NCI-H1105 treated with DMSO at 0.1 percent for 48 hours (cell line): ENCODE results near the gene SP3.

Source experiments
- DNase-seq: peaks from one replicate; lab custom pipeline; 2025; lab: John Stamatoyannopoulos, UW

The SP3 gene

DNA sequence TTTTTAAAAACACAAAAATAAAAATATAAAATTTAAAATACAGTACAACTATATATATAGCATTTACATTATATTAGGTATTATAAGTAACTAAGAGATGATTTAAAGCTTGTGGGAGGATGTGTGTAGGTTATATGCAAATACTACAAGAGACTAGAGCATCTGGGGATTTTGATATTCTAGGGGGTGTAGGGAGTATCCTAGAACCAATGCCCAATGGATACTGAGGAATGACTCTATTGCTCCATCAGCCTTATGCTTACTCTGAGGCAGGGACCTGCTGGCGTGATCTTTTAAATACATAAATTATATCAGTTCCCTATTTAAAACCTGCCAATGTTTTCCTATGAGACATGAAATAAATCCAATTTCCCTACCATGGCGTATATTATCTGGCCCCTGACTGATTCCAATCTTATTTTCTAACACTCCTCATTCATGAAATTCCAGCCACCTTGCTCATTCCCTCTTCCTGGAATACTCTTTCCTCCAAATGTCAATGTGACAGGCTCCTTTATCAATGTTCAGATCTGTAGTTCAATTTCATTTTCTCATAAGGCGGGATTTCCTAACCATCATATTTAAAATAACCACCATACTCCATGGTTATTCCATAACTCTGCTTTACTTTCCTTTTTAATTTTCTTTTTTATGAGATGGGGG, 22.2 kb downstream of the SP3 start:
- no peak for DNase-seq

DNA sequence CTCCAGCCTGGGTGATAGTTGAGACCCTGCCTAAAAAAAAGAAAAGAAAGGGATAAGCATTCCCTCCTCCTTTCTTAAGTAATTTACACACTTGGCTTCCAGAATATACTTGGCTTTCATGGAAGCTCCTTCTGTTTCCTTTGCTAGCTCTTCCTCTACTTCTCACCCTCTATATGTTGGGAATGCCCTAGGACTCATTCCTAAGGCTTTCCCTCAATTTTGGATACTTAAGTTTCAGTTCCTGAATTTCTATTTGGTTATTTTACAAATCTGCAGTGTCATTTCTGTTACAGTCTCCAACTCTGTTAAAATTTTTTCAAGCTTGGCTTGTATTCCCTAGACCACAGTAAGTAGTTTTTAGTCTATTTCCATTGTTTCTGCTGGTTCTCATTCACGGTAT, 23.6 kb downstream of the SP3 start:
- no peak for DNase-seq

DNA sequence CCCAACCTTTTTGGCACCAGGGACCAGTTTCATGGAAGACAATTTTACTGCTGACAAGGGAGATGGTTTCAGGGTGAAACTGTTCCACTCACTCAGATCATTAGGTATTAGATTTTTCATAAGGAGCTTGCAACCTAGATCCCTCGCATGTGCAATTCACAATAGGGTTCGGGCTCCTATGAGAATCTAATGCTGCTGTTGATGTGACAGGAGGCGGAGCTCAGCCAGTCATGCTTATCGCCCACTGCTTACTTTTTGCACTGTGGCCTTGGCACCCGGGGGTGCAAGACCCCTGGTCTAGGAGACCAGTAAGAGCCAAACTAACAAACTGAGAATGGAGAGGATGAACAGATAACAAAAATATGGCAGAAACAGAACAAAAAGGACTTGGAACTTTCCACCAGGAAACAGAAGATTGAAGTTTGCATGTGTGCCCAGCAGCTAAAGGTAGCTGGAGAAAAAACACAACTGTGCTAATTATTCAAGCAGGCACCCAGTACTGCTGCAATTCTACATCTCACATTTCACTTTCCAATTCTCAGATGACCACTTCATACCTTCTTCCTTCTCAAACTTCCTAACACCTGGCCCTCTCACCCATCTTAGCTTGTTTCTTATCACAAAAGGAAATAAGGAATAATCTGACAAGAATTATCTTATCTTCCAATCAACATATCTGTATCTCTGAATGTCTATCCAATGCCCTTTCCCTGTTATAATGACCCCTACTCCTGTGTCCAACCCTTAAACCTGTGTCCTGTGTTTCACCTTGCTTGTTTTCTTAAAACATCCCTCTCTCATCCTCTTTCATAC, 24.8 kb downstream of the SP3 start:
- DNase-seq = no peak

DNA sequence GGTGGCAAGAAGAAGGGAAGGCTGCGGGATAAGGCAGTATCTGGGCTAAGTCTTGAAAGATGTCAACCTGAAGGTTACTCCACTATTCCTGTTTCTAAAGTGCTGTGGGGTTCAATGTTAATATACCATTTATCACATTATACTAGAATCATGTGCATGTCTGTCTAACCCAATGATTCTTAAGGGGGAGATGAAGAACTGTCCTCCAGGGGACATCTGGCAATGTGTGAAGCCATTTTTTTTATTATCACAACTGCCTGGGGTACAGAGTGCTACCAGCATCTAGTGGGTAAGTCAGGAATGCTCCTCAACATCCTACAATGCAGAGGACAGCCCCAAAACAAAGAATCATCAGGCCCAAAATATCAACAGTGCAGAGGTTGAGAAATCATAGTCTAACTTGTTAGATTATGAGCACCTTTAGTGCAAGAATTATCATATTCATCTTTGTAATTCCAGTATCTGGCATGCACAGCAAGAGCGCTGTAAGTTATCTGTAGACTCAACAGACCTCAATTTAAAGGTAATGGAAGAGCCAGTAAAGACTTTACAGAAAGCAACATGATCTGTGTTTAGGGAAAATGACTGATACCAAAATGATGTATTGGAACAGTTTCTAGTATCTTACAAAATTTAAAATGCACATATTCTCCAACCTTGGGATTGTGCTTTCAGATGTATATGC, 26.3 kb downstream of the SP3 start:
- DNase-seq = no peak

DNA sequence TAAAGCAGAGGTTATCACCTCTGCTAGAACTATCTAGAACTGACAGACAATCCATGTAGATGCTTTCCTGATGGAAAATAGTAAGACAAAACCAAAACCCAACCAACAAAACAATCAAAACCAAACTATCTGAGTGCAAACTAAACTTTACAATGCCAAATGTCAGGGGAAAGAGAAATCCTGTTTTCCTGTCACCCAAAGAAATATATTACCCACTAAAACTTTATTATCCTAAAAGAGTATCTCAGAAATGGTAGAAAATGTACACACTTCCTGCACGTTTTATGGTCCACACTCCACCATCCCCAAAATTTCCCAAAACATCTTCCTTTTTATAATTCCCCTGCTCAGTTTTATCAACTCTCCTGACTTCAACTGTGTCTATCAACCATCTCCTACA, 29.9 kb downstream of the SP3 start:
- DNase-seq = no peak

DNA sequence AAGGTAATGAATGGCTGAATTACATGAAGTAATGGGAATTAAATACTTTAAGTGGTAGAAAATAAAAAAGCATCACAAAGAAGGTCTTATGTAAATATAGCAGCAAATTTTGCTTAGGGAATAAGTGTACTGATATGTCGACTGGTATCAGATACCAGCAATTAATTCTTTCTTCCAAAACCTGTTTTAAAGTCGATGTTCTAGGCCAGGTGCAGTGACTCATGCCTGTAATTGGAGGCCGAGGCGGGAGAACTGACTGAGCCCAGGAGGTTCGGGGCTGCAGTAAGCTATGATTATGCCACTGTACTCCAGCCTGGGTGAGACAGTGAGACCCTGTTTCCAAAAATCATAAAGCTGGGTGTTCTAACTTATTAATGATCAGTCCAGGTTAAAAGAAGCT, 30.3 kb downstream of the SP3 start:
- peak; percentile 36 for DNase-seq

DNA sequence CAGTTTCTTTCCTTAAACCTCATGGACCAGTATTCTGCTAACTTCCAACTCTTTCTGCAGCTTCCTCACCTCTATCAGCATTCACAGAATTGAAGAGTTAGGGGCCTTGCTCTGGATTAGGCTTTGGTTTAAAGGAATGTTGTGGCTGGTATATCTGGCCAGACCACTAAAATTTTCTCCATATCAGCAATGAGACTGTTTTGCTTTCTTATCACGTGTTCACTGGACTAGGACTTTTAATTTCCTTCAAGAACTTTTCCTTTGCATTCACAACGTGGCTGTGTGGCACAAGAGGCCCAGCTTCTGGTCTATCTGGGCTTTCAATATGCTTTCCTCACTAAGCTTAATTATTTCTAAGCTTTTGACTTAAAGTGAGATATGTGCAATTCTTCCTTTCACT, 33.4 kb downstream of the SP3 start:
- DNase-seq = no peak

DNA sequence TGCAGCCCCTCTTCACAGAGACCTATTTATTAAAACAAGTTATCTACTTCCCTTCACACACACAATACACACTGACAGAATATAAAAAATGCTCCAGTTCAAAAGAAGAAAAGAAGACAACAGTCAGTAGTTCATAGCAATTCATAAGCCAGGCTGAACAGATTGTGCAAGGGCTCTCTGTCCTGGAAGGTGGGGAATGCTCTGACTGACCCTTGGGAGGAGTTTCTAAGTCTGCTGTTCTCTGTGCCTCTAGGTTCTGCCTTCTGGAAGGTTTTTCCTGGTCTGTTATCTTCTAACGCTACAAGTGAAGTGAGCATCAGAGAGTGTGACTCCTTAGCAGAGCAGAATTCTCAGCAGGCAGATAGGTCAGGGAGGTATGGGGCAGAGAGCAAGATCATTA, 35.7 kb downstream of the SP3 start:
- no peak for DNase-seq

DNA sequence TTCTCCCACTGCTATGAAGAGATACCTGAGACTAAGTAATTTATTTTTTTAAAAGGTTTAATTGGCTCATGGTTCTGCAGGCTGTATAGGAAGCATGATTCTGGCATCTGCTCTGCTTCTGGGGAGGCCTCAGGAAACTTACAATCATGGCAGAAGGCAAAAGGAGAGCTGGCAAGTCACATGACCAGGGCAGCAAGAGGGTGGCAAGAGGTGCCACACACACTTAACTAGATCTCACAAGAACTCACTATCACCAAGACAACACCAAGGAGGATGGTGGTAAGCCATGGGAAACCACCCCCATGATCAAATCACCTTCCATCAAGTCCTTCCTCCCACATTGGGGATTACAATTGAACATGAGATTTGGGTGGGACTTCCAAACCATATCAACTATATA, 38.3 kb downstream of the SP3 start:
- no peak for DNase-seq

DNA sequence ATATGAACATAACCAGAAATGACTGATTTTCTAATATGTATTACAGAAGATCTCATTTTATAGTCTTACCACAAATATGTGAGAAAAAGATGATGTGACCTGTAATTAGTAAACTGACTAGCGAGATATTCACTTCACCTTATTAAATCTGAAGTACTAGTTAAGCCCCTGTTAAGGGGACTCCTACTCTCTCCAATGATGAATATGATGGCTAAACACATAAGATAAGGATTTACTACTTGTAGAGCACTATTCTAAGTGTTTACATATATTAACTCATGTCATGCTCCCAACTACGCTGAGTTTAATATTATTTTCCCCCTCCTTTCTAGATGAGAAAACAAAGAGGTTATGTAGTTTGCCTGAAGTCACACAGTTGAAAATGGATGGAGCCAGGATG, 40.9 kb downstream of the SP3 start:
- DNase-seq = no peak

DNA sequence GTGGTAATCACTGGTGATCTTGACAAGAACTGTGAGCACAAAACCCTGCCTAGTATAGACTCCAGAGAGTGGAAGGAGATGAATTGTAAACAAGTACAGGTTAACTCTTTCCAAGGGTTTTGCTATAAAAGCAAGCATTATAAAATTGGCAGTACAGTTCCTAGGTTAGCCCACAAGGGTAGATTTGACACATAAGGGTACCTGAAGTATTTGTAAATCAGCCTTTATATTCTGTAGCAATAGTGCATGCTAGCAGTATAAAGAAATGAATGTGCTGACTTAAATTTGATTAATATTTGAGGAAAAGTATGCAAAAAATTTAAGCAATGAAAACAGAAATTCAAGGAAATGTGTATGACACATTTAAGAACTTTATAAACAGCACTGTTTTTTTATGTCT, 42.4 kb downstream of the SP3 start:
- no peak for DNase-seq

DNA sequence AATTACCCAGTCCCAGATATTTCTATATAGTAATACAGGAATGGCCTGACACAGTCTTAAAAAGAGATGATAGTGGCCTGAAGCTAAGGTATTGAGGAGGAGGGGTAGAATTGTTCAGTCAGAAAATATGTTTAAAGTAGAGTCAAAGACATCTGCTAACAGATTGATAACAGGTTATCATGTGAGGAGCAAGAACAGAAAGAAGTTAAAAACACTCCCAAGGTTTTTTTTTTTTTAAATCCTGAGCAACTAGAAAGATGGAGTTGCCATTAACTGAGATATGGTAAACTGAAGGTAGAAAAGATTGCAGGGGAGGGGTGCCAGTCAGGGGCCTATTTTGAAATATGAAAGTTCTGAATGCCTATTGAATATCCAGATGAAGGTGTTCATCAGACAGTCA, 43.1 kb downstream of the SP3 start:
- DNase-seq = no peak

DNA sequence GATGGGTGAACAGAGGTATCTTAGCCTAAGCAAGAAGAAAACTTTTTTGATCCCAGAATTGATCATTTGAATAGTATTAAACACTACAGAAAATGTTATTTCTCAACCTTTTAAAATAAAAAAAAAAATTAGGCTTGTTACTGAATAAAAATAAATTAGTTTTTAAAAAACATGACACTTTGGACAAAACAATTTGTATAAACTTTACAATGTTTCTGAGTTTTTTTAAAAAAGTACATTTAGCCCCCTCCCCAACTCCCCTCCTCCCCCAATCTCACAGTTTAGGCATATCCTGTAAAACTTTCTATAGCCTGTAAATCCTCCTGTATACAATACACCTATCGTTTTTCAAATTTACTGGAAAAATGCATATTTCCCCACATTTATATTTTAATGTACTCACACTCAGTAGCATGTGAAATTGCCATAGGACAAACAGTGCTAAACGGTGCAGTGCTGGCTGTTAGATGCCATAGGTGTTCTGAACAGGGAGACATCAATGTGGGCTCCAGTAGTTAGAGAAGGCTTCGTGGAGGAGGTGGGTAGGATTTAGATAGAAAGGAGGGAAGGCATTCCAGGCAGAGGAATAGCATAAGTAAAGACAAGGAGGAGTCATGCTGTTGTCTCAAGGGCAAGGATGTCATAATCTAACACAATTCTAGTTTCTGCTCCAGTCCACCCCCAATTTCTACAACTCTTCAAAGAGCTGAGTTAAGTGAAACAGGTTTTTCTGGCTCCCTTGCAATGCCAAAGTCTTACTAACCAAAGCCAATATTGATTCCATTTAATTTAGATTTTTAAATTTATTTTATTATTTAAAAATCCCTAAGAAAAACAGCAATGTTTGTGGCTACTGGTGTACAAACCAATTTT, 50.9 kb downstream of the SP3 start:
- DNase-seq = no peak

DNA sequence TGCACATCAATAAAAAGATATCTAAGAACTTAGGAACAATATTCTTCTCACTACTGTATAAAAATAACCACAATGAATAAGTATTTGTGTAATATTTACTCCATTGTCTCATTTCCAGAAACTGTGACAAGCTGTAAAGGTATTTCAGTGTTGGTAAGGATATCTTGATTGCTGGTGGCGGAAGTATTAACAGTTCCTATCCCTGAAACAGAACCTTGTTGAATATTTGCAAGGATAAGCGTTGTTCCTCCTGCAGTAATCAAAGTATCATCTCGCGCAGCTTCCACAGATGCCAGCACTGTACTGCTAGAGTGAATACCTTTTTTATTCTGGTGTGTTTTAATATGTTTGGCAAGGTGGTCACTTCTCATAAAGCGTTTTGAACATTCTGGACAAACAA, 55.3 kb downstream of the SP3 start:
- DNase-seq = no peak

DNA sequence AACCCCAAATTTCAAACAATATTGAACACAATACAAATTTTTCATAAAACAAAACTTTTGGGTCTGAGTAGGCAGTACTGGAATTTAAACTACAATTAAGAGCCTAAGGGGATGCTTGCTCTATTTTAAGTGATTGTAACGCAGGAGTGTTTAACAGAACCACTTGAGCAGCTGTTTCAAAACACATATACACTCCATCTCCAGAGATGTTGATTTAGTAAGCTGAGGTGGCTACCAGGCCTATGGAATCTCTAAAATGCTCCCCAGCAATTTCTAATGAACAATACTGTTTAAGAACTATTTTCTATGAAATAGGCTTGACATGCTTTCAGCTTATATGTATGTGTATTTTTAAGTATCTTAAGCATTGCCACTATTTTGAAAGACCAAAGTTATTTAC, 58.5 kb downstream of the SP3 start:
- no peak for DNase-seq

DNA sequence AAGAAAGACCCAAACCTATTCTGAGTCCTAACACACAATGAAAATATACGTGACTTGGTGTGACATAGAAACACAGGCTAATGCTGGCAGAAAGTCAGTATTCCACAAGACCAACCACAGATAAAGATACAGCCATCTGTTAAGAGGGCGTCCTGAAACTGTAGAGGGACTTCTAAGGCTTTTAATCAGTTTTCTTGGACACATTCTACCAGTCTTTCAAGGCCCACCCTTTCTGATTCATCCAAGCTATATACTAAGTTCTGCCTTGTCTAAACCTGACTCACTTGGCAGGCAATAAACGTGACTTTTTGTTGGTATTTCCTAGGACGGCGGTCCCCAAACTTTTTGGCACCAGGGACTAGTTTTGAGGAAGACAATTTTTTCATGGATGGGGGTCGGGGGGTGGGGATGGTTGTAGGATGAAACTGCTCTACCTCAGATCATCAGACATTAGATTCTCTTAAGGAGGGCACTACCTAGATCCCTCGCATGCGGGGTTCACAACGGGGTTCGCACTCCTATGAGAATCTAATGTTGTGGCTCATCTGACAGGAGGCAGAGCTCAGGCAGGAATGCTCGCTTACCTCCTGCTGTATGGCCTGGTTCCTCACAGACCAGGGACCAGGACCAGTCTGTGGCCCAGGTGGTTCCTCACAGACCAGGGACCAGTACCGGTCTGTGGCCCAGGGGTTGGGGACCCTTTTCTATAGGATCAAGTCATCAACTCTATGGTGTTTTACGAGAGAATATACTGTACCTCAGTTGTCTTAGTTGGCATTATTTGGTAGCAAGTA, 61.4 kb downstream of the SP3 start:
- DNase-seq = no peak

DNA sequence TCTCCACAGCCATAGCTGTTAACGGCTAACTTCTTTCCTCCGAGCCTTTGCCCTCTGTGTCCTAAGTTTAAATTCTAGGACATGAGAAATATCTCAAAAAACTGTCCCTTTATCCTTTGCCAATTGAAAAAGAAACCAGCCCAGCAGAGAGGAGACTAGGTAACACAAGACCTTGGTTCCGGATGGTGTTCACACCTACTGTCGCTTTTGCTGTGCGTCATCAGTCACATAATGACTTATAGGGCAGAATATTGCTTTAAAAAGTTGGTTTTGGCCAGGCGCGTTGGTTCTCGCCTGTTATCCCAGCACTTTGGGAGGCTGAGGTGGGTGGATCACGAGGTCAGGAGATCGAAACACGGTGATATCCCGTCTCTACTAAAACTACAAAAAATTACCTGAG, 66.2 kb downstream of the SP3 start:
- DNase-seq = no peak

DNA sequence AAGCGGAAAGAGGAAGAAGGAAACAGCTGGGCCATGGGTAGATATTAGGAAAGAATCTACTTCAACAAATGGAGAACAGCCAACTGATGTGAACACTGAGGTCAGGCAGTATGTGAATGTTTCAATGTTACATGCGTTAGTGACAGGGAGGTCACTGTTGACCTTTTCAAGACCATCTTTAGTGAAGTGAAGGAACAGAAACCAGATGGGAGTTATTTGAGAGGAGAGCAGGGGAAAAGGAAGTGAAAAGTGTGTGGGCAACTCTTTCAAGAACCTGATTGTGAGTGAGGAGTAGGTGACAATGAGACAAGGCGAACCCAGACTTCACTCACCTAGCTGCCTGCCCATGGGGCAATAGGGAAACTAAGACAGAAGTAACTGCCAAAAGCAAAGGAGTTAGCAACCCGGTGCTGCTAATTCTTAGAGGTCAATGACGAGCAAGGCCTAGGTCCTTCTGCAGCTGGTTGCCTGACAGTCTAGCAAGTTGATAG, 67.0 kb downstream of the SP3 start:
- DNase-seq = no peak

DNA sequence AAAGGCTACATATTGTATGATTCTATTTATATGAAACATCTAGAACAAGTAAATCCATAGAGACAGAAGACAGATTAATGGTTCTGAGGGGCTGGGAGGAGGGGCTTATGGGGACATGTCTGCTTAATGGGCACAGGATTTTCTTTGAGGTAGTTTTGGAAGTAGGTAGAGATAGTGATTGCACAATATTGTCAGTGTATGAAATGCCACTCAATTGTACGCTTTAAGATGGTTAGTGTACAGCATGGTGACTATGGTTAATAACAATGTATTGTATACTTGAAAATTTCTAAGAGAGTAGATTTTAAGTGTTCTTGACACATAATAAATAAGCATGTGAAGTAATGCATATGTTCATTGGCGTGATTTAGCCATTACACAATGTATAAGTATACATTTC, 68.4 kb downstream of the SP3 start:
- no peak for DNase-seq

DNA sequence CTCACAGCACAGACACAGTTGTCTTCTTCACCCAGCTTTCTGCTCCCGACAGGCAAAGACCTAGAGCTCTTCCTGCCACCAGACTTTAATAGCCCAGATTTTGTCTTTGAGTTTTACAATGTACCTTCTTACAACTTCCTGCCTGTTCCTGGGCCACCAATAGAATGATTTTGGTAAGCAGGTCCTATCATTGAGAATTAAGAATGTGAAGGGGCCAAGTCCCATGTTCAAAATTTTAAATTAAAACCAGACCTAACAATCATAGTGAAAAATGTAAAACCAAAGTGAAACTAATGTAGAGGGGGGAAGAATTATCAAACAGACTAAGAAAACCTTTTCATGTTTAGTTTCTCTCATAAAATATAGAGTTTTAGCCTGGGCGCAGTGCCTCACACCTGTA, 72.8 kb downstream of the SP3 start:
- no peak for DNase-seq

DNA sequence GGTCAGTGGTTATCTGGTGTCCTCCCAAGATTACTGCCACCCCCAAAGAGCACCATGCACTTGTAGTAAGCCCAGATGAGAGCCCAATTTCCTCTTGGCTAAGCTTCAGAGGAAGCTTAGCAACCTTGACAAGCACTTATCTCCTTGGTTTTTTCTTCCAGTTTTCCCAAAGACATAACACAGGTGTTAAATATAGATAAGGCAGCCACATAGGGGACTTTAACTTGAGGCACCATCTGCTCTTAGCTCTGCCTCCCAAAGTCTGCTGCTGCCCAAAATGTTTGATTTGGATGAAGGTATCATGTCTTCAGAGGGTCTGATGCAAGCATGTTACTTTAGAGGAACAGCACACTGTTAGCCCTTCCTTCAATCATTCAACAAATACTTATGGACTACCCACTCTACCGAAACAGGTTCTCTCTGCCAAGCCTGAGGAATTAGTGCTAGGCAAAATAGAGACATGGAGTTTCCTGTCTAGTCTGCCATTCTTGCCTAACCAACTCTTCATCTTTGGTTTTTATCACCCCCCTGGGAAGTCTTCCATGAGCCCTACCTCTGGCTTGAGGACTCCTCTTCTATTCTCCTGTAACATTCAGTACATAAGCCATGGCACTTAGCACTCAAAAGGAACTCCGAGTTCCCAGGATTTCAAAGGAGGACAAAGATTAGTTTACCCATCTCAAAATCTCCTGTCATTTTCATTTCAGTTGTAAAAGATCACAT, 73.7 kb downstream of the SP3 start:
- DNase-seq = no peak
